PC-9 (cell line): ENCODE measurements around the gene ODAD4.

Source experiments
- EZH2 ChIP-seq: fragments of 200-600 bp; sonication (generic); IDR thresholded peaks from 2 replicates; pipeline ENCODE4 v1.8.0; 2017; ENCODE audit warnings: antibody characterized with exemption, low read depth
- TF ChIP-seq, protein P1 (sequence below): fragments of 200-600 bp; sonication (generic); conservative IDR thresholded peaks from 2 replicates; pipeline ENCODE4 v1.6.1; 2017; ENCODE audit warnings: mixed run types, antibody characterized with exemption, mild to moderate bottlenecking, moderate library complexity

DNA sequence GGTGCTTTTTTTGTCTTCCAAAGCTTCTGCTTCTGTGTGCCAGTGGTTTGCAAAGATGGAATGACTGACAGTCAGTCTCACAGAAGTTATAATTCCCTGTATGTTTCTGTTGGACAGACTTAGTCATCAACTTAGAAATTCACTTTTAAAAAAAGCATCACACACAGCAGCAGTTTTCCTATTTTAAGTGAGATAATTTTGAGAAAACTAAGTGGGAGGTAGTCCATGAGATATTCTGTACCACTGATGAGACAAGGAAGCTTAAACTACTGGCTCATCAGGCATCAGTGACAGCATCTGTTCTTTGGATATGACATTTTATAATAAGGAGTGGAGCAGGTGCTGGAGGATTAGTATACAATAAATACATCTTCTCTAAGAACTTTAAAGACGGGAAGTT, 56.2 kb downstream of the ODAD4 start:
- TF ChIP-seq, protein P1, sequence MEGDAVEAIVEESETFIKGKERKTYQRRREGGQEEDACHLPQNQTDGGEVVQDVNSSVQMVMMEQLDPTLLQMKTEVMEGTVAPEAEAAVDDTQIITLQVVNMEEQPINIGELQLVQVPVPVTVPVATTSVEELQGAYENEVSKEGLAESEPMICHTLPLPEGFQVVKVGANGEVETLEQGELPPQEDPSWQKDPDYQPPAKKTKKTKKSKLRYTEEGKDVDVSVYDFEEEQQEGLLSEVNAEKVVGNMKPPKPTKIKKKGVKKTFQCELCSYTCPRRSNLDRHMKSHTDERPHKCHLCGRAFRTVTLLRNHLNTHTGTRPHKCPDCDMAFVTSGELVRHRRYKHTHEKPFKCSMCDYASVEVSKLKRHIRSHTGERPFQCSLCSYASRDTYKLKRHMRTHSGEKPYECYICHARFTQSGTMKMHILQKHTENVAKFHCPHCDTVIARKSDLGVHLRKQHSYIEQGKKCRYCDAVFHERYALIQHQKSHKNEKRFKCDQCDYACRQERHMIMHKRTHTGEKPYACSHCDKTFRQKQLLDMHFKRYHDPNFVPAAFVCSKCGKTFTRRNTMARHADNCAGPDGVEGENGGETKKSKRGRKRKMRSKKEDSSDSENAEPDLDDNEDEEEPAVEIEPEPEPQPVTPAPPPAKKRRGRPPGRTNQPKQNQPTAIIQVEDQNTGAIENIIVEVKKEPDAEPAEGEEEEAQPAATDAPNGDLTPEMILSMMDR = no peak
- TF ChIP-seq EZH2 = no peak
